GM19467 (cell line): ENCODE data around the gene GLIPR1L2.

Experiments
- ATAC-seq: cut with Tn5 transposase; IDR thresholded peaks from one replicate; pipeline ENCODE4 v1.9.1; 2021; ENCODE audit warnings: mild to moderate bottlenecking, moderate library complexity; ENCODE audit not compliant: unreplicated experiment

Gene GLIPR1L2

GRCh38 chr12:75476071-75476470 is 85.2 kb downstream of the GLIPR1L2 start:
- no peak for ATAC-seq

GRCh38 chr12:75477137-75477536 is 86.2 kb downstream of the GLIPR1L2 start:
- ATAC-seq: no peak

- peak; percentile 23 for ATAC-seq
Observed at GRCh38 chr12:75478116-75478794, 87.4 kb downstream of the GLIPR1L2 start.

- peak; percentile 40 for ATAC-seq
Observed at GRCh38 chr12:75479963-75480461, 89.1 kb downstream of the GLIPR1L2 start.

- ATAC-seq: peak; percentile 86
Observed at GRCh38 chr12:75480469-75480949, 89.6 kb downstream of the GLIPR1L2 start, which contains the start of gene GLIPR1. TSS of gene GLIPR1 (plus strand) at chr12:75480755. CDS start at chr12:75480881, 126 bp downstream.

GRCh38 chr12:75481013-75481705 is 90.3 kb downstream of the GLIPR1L2 start:
- peak; percentile 18 for ATAC-seq

- no peak for ATAC-seq
Observed at GRCh38 chr12:75481774-75482173, 90.9 kb downstream of the GLIPR1L2 start.
